Measurements from ENCODE around the gene APBB2.
A peak's percentile ranks its signal among the peaks of the same experiment; 100 is the strongest.

Gene APBB2

GRCh38 chr4:40976343-40976742 is 238.0 kb downstream of the APBB2 start:
- peak; percentile 47 for DNase-seq (ENCODE audit: low spot score)

GRCh38 chr4:40972722-40973121 is 241.6 kb downstream of the APBB2 start:
- no peak for DNase-seq (ENCODE audit: low spot score)

DNA sequence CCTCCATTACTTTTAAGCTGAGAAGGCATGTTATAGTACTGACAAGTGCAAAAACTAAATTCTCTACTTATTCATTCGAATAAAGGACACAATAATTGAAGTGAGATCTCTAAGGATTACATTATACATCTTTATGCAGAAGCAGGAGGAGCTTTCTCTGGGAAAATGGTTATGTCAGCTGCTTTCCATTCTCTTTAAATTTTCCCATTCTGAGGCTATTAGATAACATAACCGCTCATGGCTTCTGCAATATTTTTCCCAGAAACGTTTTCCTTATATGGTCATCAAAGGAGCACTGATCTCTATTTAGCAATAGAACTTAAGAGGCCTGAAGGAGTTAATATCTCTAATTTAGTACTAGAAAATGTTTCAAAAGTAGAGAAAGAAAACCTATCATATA is 243.0 kb downstream of the APBB2 start:
- no peak for DNase-seq (ENCODE audit: low spot score)

- DNase-seq (ENCODE audit: low spot score), result no peak
These were observed 244.8 kb downstream of the APBB2 start for GRCh38 chr4:40969501-40969900.

DNA sequence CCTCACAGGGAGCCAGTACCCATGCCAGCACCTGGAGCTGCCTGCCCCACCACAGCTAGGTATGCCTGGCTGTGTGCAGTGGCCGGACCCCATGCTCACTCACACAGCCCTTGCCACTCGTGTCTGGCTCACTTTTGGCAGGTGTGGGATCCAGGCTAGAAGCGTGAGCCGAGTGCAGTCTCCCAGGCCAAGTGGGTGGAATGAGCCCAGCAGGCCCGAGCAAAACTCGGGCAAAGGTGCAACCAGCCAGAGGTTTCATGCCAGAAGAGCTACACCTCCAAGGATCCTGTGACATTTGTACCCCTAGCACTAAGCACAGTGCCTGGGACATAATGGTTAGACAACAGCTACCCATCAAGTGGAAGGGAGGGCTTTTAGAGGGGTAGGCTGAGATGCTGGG is 246.8 kb downstream of the APBB2 start:
- no peak for DNase-seq (ENCODE audit: low spot score)

DNA sequence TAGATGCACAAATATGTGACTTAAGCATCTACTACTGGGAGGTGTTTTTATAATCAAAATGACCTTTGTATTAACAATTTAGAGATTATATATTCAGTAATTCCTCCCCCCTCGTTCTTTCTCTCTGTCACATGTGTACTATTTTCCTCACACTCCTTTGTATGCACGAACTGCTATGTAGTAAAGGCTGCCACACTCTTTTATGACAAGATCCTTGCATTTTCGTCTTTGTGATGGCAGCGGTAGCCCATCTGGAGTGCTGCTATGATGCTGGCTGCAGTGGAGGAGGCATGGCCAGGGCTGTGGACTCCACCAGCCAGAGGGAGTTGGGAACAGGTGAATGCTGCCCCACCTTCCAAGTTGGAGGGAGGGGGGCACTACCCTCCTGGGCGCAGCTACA is 248.3 kb downstream of the APBB2 start:
- DNase-seq (ENCODE audit: low spot score), result no peak

- DNase-seq (ENCODE audit: low spot score), result no peak
These were observed 250.4 kb downstream of the APBB2 start for GRCh38 chr4:40963897-40964478.

- DNase-seq (ENCODE audit: low spot score), result no peak
These were observed 251.7 kb downstream of the APBB2 start for GRCh38 chr4:40962551-40963180.

DNA sequence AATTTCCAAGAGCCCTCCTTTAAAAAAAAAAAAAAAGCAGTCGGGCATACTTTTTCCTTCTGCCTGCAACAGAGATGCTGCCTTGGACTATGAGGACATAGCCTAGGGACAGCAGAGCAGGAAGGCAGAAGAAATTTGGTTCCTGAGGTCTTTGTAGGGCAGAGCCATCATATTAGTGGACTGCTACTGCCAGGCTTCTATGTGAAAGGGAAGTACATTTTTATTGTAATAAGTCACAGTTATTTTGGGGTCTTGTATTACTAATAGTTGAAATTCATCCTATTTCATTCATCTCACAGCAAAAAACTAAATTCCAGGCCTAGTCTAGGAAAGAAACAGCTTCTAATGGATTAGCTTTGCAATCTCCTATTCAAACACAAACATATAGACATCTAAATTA is 253.4 kb downstream of the APBB2 start:
- DNase-seq (ENCODE audit: low spot score), result no peak

GRCh38 chr4:40957281-40957680 is 257.1 kb downstream of the APBB2 start:
- DNase-seq (ENCODE audit: low spot score), result no peak

DNA sequence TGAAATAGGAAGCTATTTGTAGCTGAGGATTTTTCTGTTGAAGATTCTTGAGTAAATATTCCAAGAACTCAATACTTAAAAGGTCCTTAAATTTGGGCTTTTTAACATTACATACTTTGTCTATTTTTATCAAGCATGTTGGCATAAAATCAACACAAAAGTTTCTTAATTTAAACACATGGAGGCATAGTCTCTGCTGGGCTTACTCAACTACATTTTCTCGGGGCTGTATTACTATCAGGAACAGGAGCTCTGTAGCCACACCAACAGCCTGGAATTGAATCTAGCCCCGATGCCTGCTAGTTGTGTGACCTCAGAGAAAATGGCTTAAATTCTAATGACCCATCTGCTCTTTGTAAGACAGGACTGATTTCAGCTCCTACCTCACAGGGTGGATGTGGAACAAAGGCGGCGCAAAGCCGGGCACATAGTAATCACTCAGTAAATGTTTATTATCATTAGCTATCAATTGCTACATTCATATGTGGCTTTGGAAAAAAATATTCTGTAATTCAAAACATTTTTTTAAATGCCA is 257.6 kb downstream of the APBB2 start:
- no peak for DNase-seq (ENCODE audit: low spot score)

DNA sequence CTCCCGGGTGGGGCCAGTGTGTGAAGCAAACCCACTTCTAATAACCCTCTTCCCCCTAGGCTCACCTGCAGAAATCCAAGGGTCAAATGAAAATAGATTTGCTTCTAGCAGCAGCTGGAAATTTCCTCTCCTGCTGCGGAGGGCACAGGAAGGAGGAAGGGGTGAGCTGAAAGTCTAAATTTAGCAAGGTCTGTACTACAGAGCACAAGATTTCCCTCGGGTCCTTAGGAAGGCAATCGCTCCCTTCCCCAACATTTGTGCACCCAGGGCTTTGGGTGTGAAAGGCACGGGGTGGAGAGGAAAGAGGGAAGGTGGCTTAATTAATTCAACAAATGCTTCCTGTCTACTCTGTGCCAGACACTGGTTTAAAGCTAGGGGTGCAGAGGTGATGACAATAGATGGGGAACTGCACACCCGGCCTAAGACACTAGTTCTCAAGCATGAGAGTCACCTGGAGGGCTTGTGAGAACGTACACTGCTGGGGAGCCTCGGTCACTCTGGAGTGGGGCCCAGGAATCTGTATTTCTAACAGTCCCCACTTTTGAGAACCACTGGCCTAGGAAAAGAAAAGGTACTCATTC is 260.2 kb downstream of the APBB2 start:
- no peak for DNase-seq (ENCODE audit: low spot score)

- no peak for DNase-seq (ENCODE audit: low spot score)
These were observed 260.9 kb downstream of the APBB2 start for GRCh38 chr4:40953283-40954087.

DNA sequence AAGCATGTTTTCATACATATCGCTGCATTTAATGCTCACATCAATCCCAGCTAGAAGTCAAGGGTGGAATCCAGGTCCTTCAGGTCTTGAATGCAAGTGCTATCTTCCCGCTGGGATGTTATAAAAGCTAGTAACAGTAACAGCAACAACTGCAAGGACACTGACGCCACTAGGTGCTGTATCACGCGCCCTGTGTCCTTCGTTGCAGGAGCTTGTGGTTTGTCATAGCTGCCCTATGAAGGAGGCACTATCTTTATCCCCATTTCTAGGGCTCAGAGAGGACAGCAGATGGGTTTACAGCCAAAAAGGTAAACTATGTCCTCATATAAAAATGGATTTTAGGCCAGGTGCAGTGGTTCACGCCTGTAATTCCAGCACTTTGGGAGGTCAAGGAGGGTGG is 261.7 kb downstream of the APBB2 start:
- DNase-seq (ENCODE audit: low spot score), result no peak

GRCh38 chr4:40952217-40952616 is 262.1 kb downstream of the APBB2 start:
- no peak for DNase-seq (ENCODE audit: low spot score)

- DNase-seq (ENCODE audit: low spot score), result no peak
These were observed 263.3 kb downstream of the APBB2 start for GRCh38 chr4:40951026-40951425.

GRCh38 chr4:40949358-40950100 is 264.8 kb downstream of the APBB2 start:
- no peak for DNase-seq (ENCODE audit: low spot score)

DNA sequence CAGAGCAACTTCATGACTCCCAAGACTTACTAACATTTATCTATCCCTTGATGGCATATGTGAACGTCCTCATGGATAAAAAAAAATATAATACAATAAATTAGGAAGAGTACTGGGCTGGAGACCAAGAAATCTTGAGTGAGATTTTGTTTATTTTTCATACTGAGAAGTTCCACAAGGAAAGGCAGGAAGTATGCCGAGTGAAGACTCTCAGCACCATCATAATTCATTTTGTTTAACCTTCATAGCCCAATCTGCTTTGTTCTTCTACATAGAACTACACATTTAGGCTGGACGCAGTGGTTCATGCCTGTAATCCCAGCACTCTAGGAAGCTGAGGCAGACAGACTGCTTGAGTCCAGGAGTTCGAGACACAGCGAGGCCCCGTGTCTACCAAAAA is 266.3 kb downstream of the APBB2 start:
- no peak for DNase-seq (ENCODE audit: low spot score)

- no peak for DNase-seq (ENCODE audit: low spot score)
These were observed 267.7 kb downstream of the APBB2 start for GRCh38 chr4:40946652-40947051.

- DNase-seq (ENCODE audit: low spot score), result no peak
These were observed 273.6 kb downstream of the APBB2 start for GRCh38 chr4:40940756-40941155.

GRCh38 chr4:40940317-40940741 is 274.0 kb downstream of the APBB2 start:
- no peak for DNase-seq (ENCODE audit: low spot score)

GRCh38 chr4:40939856-40940255 is 274.5 kb downstream of the APBB2 start:
- DNase-seq (ENCODE audit: low spot score), result no peak
